Liver (tissue), 3 donors: ENCODE measurements around the gene ANKS1A.

Source experiments
- ATF3 ChIP-seq: IDR thresholded peaks from 2 replicates; pipeline ENCODE4 v1.6.1; 2016; ENCODE audit warnings: antibody characterized with exemption
- CTCF ChIP-seq: fragments of 150-350 bp; IDR thresholded peaks from 2 replicates; pipeline ENCODE4 v1.5.1; 2017; ENCODE audit warnings: improper control_type of control experiment, low read depth, low read length; ENCODE audit not compliant: missing input control
- EGR1 ChIP-seq, 2 donors: IDR thresholded peaks; 2 replicates each; pipeline ENCODE4 v1.6.1; 2016 to 2018; ENCODE audit warnings: antibody characterized with exemption in 2 of 2, low read depth in 2 of 2
- GABPA ChIP-seq, 2 donors: IDR thresholded peaks in 1 of 2; conservative IDR thresholded peaks in 1 of 2; 2 replicates each; pipeline ENCODE4 v1.6.1; 2016; ENCODE audit warnings: antibody characterized with exemption in 2 of 2, mild to moderate bottlenecking in 1 of 2, moderate library complexity in 1 of 2
- HNF4A ChIP-seq, 2 donors: conservative IDR thresholded peaks; 2 replicates each; pipeline ENCODE4 v1.6.1; 2016; ENCODE audit warnings: antibody characterized with exemption in 2 of 2, mild to moderate bottlenecking in 2 of 2
- HNF4G ChIP-seq: IDR thresholded peaks from 2 replicates; pipeline ENCODE4 v1.6.1; 2016; ENCODE audit warnings: antibody characterized with exemption
- JUND ChIP-seq, 2 donors: IDR thresholded peaks; 2 replicates each; pipeline ENCODE4 v1.6.1; 2016; ENCODE audit warnings: antibody characterized with exemption in 2 of 2
- MAX ChIP-seq: IDR thresholded peaks from 2 replicates; pipeline ENCODE4 v1.6.1; 2016; ENCODE audit warnings: antibody characterized with exemption
- RAD21 ChIP-seq, 2 donors: IDR thresholded peaks; 2 replicates each; pipeline ENCODE4 v1.6.1; 2016; ENCODE audit warnings: antibody characterized with exemption in 2 of 2, mild to moderate bottlenecking in 2 of 2
- REST ChIP-seq: IDR thresholded peaks from 2 replicates; pipeline ENCODE4 v1.6.1; 2016; ENCODE audit warnings: antibody characterized with exemption, mild to moderate bottlenecking
- SP1 ChIP-seq: IDR thresholded peaks from 2 replicates; pipeline ENCODE4 v1.6.1; 2018; ENCODE audit warnings: antibody characterized with exemption, mild to moderate bottlenecking
- YY1 ChIP-seq: IDR thresholded peaks from 2 replicates; pipeline ENCODE4 v1.6.1; 2016; ENCODE audit warnings: antibody characterized with exemption, mild to moderate bottlenecking
- ZBTB33 ChIP-seq: IDR thresholded peaks from 2 replicates; pipeline ENCODE4 v1.6.1; 2016; ENCODE audit warnings: antibody characterized with exemption
- donor health status: healthy.
- donor health status: healthy.

GRCh38 chr6:35120746-35121145 lies 231.7 kb downstream of the ANKS1A start:
- TF ChIP-seq RAD21 (IDR thresholded peaks at IDR 0.05) (no peak), CTCF (no peak), MAX (no peak), YY1 (no peak), ATF3 (no peak), EGR1 (IDR thresholded peaks at IDR 0.05; ENCODE audit: low read depth in 2 of 2) (no peak), REST (no peak), JUND (IDR thresholded peaks at IDR 0.05) (no peak), HNF4G (no peak), HNF4A (conservative IDR thresholded peaks at IDR 0.05) (no peak), GABPA (IDR thresholded peaks at IDR 0.05 in 1 of 2, conservative IDR thresholded peaks at IDR 0.05 in 1 of 2) (no peak), SP1 (no peak), ZBTB33 (no peak)
